Upper lobe of left lung (tissue), 6 donors: ENCODE measurements around the gene UBE4B. TPM values are rescaled to one million over a fixed set of nuclear protein-coding genes. Genes with fewer than 3 reads are reported as not detected.

Experiments
- ATAC-seq, 2 donors: fragments of 200-7000 bp; cut with Tn5 transposase; one replicate each; pipeline ENCODE4 v1.9.1; 2022; ENCODE audit warnings: mild to moderate bottlenecking in 2 of 2, moderate library complexity in 2 of 2; ENCODE audit not compliant: low FRiP score in 2 of 2
- DNase-seq, 2 donors: peaks; one replicate each; pipeline ENCODE4 v3.0.0-alpha.2; 2019 to 2020
- H3K27ac ChIP-seq, 4 donors: fragments of 200-600 bp; sonication (generic); one replicate each; pipeline ENCODE4 v1.5.1; 2016 to 2019
- H3K27me3 ChIP-seq, 4 donors: fragments of 200-600 bp; sonication (generic); one replicate each; pipeline ENCODE4 v1.5.1; 2017 to 2019
- H3K36me3 ChIP-seq, 4 donors: fragments of 200-600 bp; sonication (generic); one replicate each; pipeline ENCODE4 v1.5.1; 2016 to 2019
- H3K4me1 ChIP-seq, 4 donors: fragments of 200-600 bp; sonication (generic); one replicate each; pipeline ENCODE4 v1.5.1; 2018 to 2019
- H3K4me3 ChIP-seq, 4 donors: fragments of 200-600 bp; sonication (generic); one replicate each; pipeline ENCODE4 v1.5.1; 2017 to 2019; ENCODE audit warnings: mild to moderate bottlenecking in 2 of 4, moderate library complexity in 1 of 4
- H3K9me3 ChIP-seq, 4 donors: fragments of 200-600 bp; sonication (generic); one replicate each; pipeline ENCODE4 v1.5.1; 2018 to 2019
- CTCF ChIP-seq, 6 experiments: fragments of 450-650 bp in 4 of 6; fragments of 200-600 bp in 2 of 6; sonication (generic) in 2 of 6; IDR thresholded peaks; one replicate each; pipeline ENCODE4 v1.5.1; 2016 to 2019; ENCODE audit warnings: antibody characterized with exemption in 6 of 6
- EP300 ChIP-seq, 4 donors: sonication (generic); formaldehyde crosslinking; IDR thresholded peaks; one replicate each; pipeline ENCODE4 v1.5.1; 2017; ENCODE audit warnings: antibody characterized with exemption in 4 of 4, control low read depth in 2 of 4
- POLR2A ChIP-seq, 4 donors: fragments of 450-650 bp; IDR thresholded peaks; one replicate each; pipeline ENCODE4 v1.5.1; 2016 to 2017; ENCODE audit warnings: antibody characterized with exemption in 4 of 4, mild to moderate bottlenecking in 2 of 4
- POLR2AphosphoS5 ChIP-seq, 2 donors: sonication (generic); formaldehyde crosslinking; IDR thresholded peaks; one replicate each; pipeline ENCODE4 v1.5.1; 2017; ENCODE audit warnings: antibody characterized with exemption in 2 of 2
- WGBS, 2 donors: methylation state at CpG; one replicate each; pipeline ENCODE4 v1.1.5; 2017 to 2018; 5-methylcytosine and 5-hydroxymethylcytosine counted together
- total RNA-seq, 6 donors: library from RNA; depleted of rRNA in 4 of 6; stranded (reverse); fragments of >200 nt in 4 of 6; gene quantifications; one replicate each; pipeline versions ENCODE4 v1.1.0 to v1.2.1, GENCODE V29; 2016 to 2021
- donor health status: DM: no; HTN: no; CAD: no; lungs with moderate emphysema.
- donor health status: DM: no; HTN: yes; CAD: no; lungs with severe emphysema.

UBE4B gene
- total RNA-seq, 6 donors from 2014 or later, result 24.5 to 83.8 (median 42.8) TPM

GRCh38 chr1:10031461-10031860, 1.3 kb upstream of the UBE4B start:
- H3K4me3 ChIP-seq, result no peak overlapping the region
- no peak for ATAC-seq
- H3K27ac ChIP-seq, result no peak overlapping the region
- no peaks in the 10 kb centered on the region for H3K27me3 ChIP-seq
- WGBS, 2 donors, result 71 to 80% methylated on average over 3 of the region's 3 CpGs
- no peaks in the 10 kb centered on the region for H3K9me3 ChIP-seq
- TF ChIP-seq EP300 (IDR thresholded peaks at IDR 0.05) (no peak), POLR2AphosphoS5 (IDR thresholded peaks at IDR 0.05) (no peak), POLR2A (IDR thresholded peaks at IDR 0.05) (no peak), CTCF (IDR thresholded peaks at IDR 0.05) (no peak)
- H3K36me3 ChIP-seq, result peaks cover 0 to 4% (median under 1%) of the 10 kb centered on the region in 4 donors
- DNase-seq, result no peak
- peaks cover 20 to 36% (median 22%) of the 10 kb centered on the region in 4 donors for H3K4me1 ChIP-seq

GRCh38 chr1:10033359-10033845, 644 bp downstream of the UBE4B start:
- H3K9me3 ChIP-seq, result no peaks in the 10 kb centered on the region
- ATAC-seq (peak; percentile 54 to 58), DNase-seq (no peak)
- peaks cover 0 to 24% (median 7%) of the 10 kb centered on the region in 4 donors for H3K36me3 ChIP-seq
- TF ChIP-seq CTCF (IDR thresholded peaks at IDR 0.05), result no peak
- no peak for TF ChIP-seq POLR2A (IDR thresholded peaks at IDR 0.05)
- no peak for TF ChIP-seq EP300 (IDR thresholded peaks at IDR 0.05)
- TF ChIP-seq POLR2AphosphoS5 (IDR thresholded peaks at IDR 0.05), result no peak
- H3K27me3 ChIP-seq, result no peaks in the 10 kb centered on the region
- WGBS, 2 donors, result 0 to 1% methylated on average over 19 of the region's 19 CpGs
- H3K4me3 ChIP-seq, result peak overlapping the region; percentile 75 to 95 (median 89)
- H3K27ac ChIP-seq, result peak overlapping the region; percentile 92 to 98 (median 94)
- H3K4me1 ChIP-seq, result peaks cover 20 to 36% (median 22%) of the 10 kb centered on the region in 4 donors

- H3K9me3 ChIP-seq, result no peaks in the 10 kb centered on the region
- no peak overlapping the region for H3K4me3 ChIP-seq
- H3K27ac ChIP-seq, result no peak overlapping the region
- 91 to 94% methylated on average over 4 of the region's 4 CpGs for WGBS, 2 donors
- H3K27me3 ChIP-seq, result no peaks in the 10 kb centered on the region
- TF ChIP-seq EP300 (IDR thresholded peaks at IDR 0.05) (no peak), CTCF (IDR thresholded peaks at IDR 0.05) (no peak), POLR2AphosphoS5 (IDR thresholded peaks at IDR 0.05) (no peak), POLR2A (IDR thresholded peaks at IDR 0.05) (no peak)
- H3K36me3 ChIP-seq, result peaks cover 0 to 35% (median 8%) of the 10 kb centered on the region in 4 donors
- DNase-seq (no peak), ATAC-seq (no peak)
- peaks cover 4 to 20% (median 15%) of the 10 kb centered on the region in 4 donors for H3K4me1 ChIP-seq
Measured at GRCh38 chr1:10042746-10043145, 10.0 kb downstream of the UBE4B start.

- peaks cover 0 to 26% (median 14%) of the 10 kb centered on the region in 4 donors for H3K36me3 ChIP-seq
- H3K27me3 ChIP-seq, result no peaks in the 10 kb centered on the region
- no peak overlapping the region for H3K4me3 ChIP-seq
- peak overlapping the region in 1 of 4 donors; percentile 1 for H3K27ac ChIP-seq
- ATAC-seq (peak in 1 of 2 donors; percentile 10), DNase-seq (peak in 1 of 2 donors; percentile 47)
- peaks cover 4 to 20% (median 14%) of the 10 kb centered on the region in 4 donors for H3K4me1 ChIP-seq
- 70 to 81% methylated on average over 8 of the region's 8 CpGs for WGBS, 2 donors
- H3K9me3 ChIP-seq, result no peaks in the 10 kb centered on the region
- TF ChIP-seq POLR2A (IDR thresholded peaks at IDR 0.05) (no peak), EP300 (IDR thresholded peaks at IDR 0.05) (no peak), POLR2AphosphoS5 (IDR thresholded peaks at IDR 0.05) (peak in 1 of 2 donors; percentile 7)
Measured at GRCh38 chr1:10045480-10046355, 13.0 kb downstream of the UBE4B start.

- TF ChIP-seq EP300 (IDR thresholded peaks at IDR 0.05) (no peak), POLR2AphosphoS5 (IDR thresholded peaks at IDR 0.05) (no peak), CTCF (IDR thresholded peaks at IDR 0.05) (no peak), POLR2A (IDR thresholded peaks at IDR 0.05) (no peak)
- H3K4me1 ChIP-seq, result peaks cover 4 to 20% (median 14%) of the 10 kb centered on the region in 4 donors
- no peak overlapping the region for H3K4me3 ChIP-seq
- no peaks in the 10 kb centered on the region for H3K27me3 ChIP-seq
- no peaks in the 10 kb centered on the region for H3K9me3 ChIP-seq
- peaks cover 0 to 24% (median 13%) of the 10 kb centered on the region in 4 donors for H3K36me3 ChIP-seq
- ATAC-seq (peak; percentile 24 to 78), DNase-seq (no peak)
- peak overlapping the region in 1 of 4 donors; percentile 1 for H3K27ac ChIP-seq
- WGBS, 2 donors, result 81 to 89% methylated on average over 8 of the region's 8 CpGs
Measured at GRCh38 chr1:10046356-10047085, 13.8 kb downstream of the UBE4B start.
